A549 (cell line): Measurements from ENCODE around the gene F10.

Source experiments
- EP300 ChIP-seq, 2 experiments: fragments of >200 bp; sonication (Bioruptor Twin); formaldehyde crosslinking; IDR thresholded peaks; 2 replicates in 1 of 2; 3 replicates in 1 of 2; pipeline ENCODE4 v1.6.1; 2016 to 2017
- TP53 ChIP-seq: fragments of 250-450 bp; sonication (Bioruptor Pico); IDR thresholded peaks from 2 replicates; pipeline ENCODE4 v1.5.0; 2021; ENCODE audit warnings: mild to moderate bottlenecking, moderate library complexity
- ZFP36 ChIP-seq: fragments of 450-650 bp; IDR thresholded peaks from 2 replicates; pipeline ENCODE4 v1.6.1; 2014; ENCODE audit warnings: borderline replicate concordance; ENCODE audit not compliant: partially characterized antibody
- TF ChIP-seq, protein P1 (sequence below): fragments of 200-600 bp; sonication (generic); IDR thresholded peaks from 2 replicates; pipeline ENCODE4 v1.6.1; 2016; ENCODE audit warnings: antibody characterized with exemption, mild to moderate bottlenecking, moderate library complexity

DNA sequence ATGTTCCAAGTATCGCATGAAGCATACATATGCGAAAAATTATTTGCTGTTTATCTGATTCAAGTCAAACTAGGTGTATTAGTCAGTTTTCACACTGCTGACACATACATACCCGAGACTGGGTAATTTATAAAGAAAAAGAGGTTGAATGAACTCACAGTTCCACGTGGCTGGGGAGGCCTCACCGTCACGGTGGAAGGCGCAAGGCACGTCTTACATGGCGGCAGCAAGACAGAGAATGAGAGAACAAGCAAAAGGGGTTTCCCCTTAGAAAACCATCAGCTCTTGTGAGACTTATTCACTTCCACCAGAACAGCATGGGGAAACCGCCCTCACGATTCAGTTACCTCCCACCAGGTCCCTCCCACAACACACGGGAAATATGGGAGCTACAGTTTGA is 22.9 kb downstream of the F10 start:
- TF ChIP-seq, protein P1, sequence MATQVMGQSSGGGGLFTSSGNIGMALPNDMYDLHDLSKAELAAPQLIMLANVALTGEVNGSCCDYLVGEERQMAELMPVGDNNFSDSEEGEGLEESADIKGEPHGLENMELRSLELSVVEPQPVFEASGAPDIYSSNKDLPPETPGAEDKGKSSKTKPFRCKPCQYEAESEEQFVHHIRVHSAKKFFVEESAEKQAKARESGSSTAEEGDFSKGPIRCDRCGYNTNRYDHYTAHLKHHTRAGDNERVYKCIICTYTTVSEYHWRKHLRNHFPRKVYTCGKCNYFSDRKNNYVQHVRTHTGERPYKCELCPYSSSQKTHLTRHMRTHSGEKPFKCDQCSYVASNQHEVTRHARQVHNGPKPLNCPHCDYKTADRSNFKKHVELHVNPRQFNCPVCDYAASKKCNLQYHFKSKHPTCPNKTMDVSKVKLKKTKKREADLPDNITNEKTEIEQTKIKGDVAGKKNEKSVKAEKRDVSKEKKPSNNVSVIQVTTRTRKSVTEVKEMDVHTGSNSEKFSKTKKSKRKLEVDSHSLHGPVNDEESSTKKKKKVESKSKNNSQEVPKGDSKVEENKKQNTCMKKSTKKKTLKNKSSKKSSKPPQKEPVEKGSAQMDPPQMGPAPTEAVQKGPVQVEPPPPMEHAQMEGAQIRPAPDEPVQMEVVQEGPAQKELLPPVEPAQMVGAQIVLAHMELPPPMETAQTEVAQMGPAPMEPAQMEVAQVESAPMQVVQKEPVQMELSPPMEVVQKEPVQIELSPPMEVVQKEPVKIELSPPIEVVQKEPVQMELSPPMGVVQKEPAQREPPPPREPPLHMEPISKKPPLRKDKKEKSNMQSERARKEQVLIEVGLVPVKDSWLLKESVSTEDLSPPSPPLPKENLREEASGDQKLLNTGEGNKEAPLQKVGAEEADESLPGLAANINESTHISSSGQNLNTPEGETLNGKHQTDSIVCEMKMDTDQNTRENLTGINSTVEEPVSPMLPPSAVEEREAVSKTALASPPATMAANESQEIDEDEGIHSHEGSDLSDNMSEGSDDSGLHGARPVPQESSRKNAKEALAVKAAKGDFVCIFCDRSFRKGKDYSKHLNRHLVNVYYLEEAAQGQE, result no peak
- TF ChIP-seq TP53 (CRISPR knock-in tag) (no peak), EP300 (IDR thresholded peaks at IDR 0.05) (no peak), ZFP36 (no peak)
